ENCODE data around the gene CACNA1H.
"Not testable (repeated sequence)": the region's sequence is repeated elsewhere in the genome, so short reads cannot be mapped to it uniquely, and the experiment has no call there.

The CACNA1H gene

GRCh38 chr16:1256874-1257322 lies 104.0 kb downstream of the CACNA1H start:
- DNase-seq, result no peak

- DNase-seq, result no peak
These were observed 104.8 kb downstream of the CACNA1H start for GRCh38 chr16:1257561-1258224.

GRCh38 chr16:1258225-1258600 lies 105.3 kb downstream of the CACNA1H start:
- no peak for DNase-seq

GRCh38 chr16:1258906-1259759 lies 106.2 kb downstream of the CACNA1H start:
- no peak for DNase-seq

GRCh38 chr16:1259760-1260068 lies 106.8 kb downstream of the CACNA1H start:
- no peak for DNase-seq

GRCh38 chr16:1260101-1260680 lies 107.3 kb downstream of the CACNA1H start:
- no peak for DNase-seq

- DNase-seq, result no peak
These were observed 108.4 kb downstream of the CACNA1H start for GRCh38 chr16:1261131-1261892.

- no peak for DNase-seq
These were observed 109.4 kb downstream of the CACNA1H start for GRCh38 chr16:1262210-1262845.

GRCh38 chr16:1262846-1263221 lies 109.9 kb downstream of the CACNA1H start:
- no peak for DNase-seq

- no peak for DNase-seq
These were observed 110.9 kb downstream of the CACNA1H start for GRCh38 chr16:1263591-1264344.

- no peak for DNase-seq
These were observed 111.6 kb downstream of the CACNA1H start for GRCh38 chr16:1264345-1265089.

GRCh38 chr16:1265090-1265630 lies 112.3 kb downstream of the CACNA1H start:
- DNase-seq, result no peak

GRCh38 chr16:1265826-1266225 lies 112.9 kb downstream of the CACNA1H start:
- no peak for DNase-seq

- not testable (repeated sequence) for DNase-seq
These were observed 116.5 kb downstream of the CACNA1H start for GRCh38 chr16:1269418-1269817.

GRCh38 chr16:1271380-1271723 lies 118.4 kb downstream of the CACNA1H start:
- no peak for DNase-seq

Measured in CD4-positive, alpha-beta T cell treated with Interleukin-10 for 1 hour (primary cell).